Thymus (tissue), 11 donors: ENCODE results near the gene SWAP70. TPM values are rescaled to one million over a fixed set of nuclear protein-coding genes. Genes with fewer than 3 reads are reported as not detected.

ENCODE experiments used
- DNase-seq, 9 donors: peaks; one replicate each; pipeline ENCODE4 v3.0.0-alpha.2; 2013; ENCODE audit warnings: low spot score in 9 of 9, low read depth in 6 of 9, missing footprints in 1 of 9
- H3K27ac ChIP-seq, 2 donors: one replicate each; pipeline ENCODE4 v1.5.1; 2013; ENCODE audit warnings: control low read depth in 1 of 2, low read depth in 1 of 2, low read length in 1 of 2, mild to moderate bottlenecking in 1 of 2, moderate library complexity in 1 of 2
- H3K27me3 ChIP-seq, 2 donors: one replicate each; pipeline ENCODE4 v1.5.1; 2013; ENCODE audit warnings: low read length in 1 of 2; ENCODE audit not compliant: control insufficient read depth in 2 of 2, insufficient read depth in 1 of 2
- H3K36me3 ChIP-seq, 2 donors: one replicate each; pipeline ENCODE4 v1.5.1; 2013; ENCODE audit warnings: low read length in 1 of 2, mild to moderate bottlenecking in 1 of 2, moderate library complexity in 1 of 2; ENCODE audit not compliant: control insufficient read depth in 2 of 2, insufficient read depth in 2 of 2
- H3K4me1 ChIP-seq, 2 donors: one replicate each; pipeline ENCODE4 v1.5.1; 2013; ENCODE audit warnings: low read length in 2 of 2; ENCODE audit not compliant: control insufficient read depth in 2 of 2, insufficient read depth in 2 of 2
- H3K4me3 ChIP-seq, 2 donors: one replicate each; pipeline ENCODE4 v1.5.1; 2013; ENCODE audit warnings: low read length in 2 of 2, control low read depth in 1 of 2, mild to moderate bottlenecking in 1 of 2
- H3K9me3 ChIP-seq, 2 donors: one replicate each; pipeline ENCODE4 v1.5.1; 2013; ENCODE audit warnings: low read length in 1 of 2, mild to moderate bottlenecking in 1 of 2; ENCODE audit not compliant: control insufficient read depth in 2 of 2, insufficient read depth in 1 of 2
- WGBS: extraction: QIAGEN DNeasy Blood & Tissue Kit; methylation state at CpG from one replicate; pipeline ENCODE4 v1.1.7; 2013; 5-methylcytosine and 5-hydroxymethylcytosine counted together
- polyA plus RNA-seq: library from polyadenylated mRNA; stranded (reverse); fragments of 200-250 nt; gene quantifications from one replicate; pipeline ENCODE4 v1.2.3, GENCODE V29; 2013
- total RNA-seq: library from RNA; stranded (reverse); fragments of 120-200 nt; gene quantifications from one replicate; pipeline ENCODE4 v1.2.4, GENCODE V29; 2013
- donor health status: healthy.

The SWAP70 gene
- total and polyA plus RNA-seq, 2 donors: 12.0 to 17.8 TPM

DNA sequence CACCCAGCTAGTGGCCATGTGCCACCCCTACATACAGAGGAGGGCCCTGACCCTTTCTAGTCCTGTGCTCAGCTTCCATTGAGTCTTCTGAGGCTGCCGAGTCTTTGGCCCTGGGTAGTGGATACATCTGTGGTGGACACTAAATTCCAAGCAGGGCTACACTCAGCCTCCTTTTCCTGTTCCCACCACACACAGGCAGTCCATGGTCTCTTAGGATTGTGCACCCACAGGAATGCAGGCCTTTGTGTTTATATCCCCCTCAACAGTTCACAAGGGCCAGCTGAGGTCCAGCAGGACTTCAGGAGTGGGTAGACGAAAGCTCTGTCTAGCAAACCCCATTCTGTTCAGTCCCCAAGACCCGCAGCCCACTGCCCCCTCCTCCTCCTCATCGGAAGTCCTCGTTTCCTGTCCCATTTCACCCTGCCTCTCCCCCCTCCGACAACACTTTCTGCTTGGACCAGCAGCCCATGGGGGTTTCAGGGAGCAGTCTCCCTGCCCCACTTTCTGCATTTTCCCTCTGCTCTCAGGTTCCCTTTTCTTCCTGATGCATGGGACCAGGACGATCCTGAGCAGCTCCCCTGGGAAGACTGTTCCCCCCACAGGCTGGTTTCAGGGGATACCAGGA, 91.8 kb downstream of the SWAP70 start:
- DNase-seq: no peak
- Histone ChIP-seq H3K4me3 (no peak overlapping the region), H3K27me3 (peaks cover 0 to 6% of the 10 kb centered on the region in 2 donors), H3K9me3 (no peaks in the 10 kb centered on the region), H3K27ac (peak overlapping the region in 1 of 2 donors; percentile 31), H3K36me3 (no peaks in the 10 kb centered on the region), H3K4me1 (peaks cover 12 to 48% of the 10 kb centered on the region in 2 donors)
- WGBS: 31% methylated on average over 7 of the region's 7 CpGs

DNA sequence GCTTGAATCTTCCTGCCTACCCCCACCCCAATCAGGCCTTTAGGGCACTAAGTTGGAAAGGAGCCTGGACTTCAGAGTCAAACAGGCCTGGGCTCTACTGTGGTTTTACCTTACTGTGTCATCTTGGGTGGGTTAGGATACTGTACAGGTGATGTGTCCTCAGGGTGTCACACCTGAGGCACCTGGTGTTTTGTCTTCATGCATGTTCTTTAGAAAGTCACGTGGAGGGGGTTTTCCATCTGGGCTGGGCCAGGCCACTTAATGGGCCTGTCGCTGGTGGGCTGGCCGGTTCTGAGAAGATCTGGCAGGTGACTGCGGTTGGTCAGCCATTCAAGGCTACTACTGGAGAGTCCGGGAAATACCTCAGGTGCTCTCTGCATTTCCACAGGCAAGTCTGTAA, 92.6 kb downstream of the SWAP70 start:
- Histone ChIP-seq H3K4me1 (peaks cover 12 to 48% of the 10 kb centered on the region in 2 donors), H3K9me3 (no peaks in the 10 kb centered on the region), H3K27ac (peak overlapping the region in 1 of 2 donors; percentile 56), H3K4me3 (no peak overlapping the region), H3K27me3 (peaks cover 0 to 6% of the 10 kb centered on the region in 2 donors), H3K36me3 (no peaks in the 10 kb centered on the region)
- no peak for DNase-seq
- WGBS: 96% methylated on average over 5 of the region's 5 CpGs

DNA sequence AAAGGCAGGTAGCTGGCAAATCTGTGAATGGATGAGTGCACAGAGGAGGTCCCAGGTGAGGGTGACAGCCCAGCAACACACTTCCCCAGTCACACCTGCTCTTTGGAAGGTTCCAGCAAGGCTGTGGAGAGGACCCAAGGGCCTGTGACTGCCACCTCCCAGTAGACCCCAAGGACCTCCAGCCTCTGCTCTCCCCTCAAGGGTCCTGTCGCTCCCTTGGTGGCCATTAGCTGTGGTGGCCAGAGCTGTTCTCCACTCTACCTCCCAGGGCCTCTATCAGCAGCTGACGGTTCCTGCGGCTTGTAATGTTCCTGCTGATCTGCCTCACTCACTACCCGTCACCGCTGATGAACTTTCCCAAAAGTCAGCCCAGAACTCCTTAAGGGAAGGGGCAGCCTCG, 93.0 kb downstream of the SWAP70 start:
- peaks cover 12 to 48% of the 10 kb centered on the region in 2 donors for H3K4me1 ChIP-seq
- H3K27ac ChIP-seq: peak overlapping the region in 1 of 2 donors; percentile 56
- no peak for DNase-seq
- peaks cover 0 to 6% of the 10 kb centered on the region in 2 donors for H3K27me3 ChIP-seq
- H3K4me3 ChIP-seq: no peak overlapping the region
- H3K9me3 ChIP-seq: no peaks in the 10 kb centered on the region
- WGBS: 99% methylated on average over 6 of the region's 6 CpGs
- no peaks in the 10 kb centered on the region for H3K36me3 ChIP-seq

DNA sequence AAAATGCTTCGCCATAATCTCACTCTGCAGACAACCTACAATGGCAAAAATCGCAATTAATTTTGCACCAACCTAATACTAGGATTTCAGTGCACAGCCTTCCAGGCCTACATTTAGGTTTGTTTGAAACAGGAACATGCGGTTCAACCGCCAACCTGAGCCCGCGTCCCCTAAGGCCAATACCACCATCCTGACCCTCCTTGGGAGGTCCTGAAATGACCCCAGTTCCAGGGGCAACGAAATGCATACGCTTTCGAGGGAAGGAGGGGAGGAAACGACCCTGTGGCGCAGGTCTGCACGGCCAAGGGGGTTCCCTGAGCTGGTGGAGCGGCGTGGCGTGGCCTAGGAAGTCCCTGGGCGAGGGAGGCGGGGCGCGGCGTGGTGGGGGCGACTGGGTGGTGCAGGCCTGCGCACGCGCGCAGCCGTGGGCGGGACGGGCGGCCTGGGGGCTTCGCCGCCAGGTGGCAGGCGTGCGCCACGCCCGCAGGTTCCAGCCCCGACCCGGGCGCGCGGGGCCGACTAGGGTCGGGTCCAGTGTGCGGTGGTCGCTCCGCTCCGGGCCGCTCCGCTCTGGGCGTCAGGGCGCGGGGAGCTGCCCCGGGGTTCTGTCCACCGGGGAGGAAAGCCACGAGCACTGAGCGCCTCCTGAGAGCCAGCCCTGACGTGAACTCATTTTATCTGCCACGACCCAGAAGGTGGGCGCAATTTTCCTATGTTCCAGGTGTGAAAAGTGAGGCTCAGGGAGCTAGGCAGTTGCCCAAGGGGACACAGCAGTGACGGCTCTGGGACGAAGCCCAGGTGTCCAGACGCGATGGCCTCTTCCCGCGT, 94.1 kb downstream of the SWAP70 start:
- H3K27ac ChIP-seq: peak overlapping the region; percentile 41 to 57
- H3K27me3 ChIP-seq: peaks cover 0 to 6% of the 10 kb centered on the region in 2 donors
- DNase-seq: peak in 8 of 9 donors; percentile 73 to 92 (median 82)
- H3K36me3 ChIP-seq: no peaks in the 10 kb centered on the region
- 3% methylated on average over 64 of the region's 64 CpGs for WGBS
- H3K4me1 ChIP-seq: peaks cover 12 to 48% of the 10 kb centered on the region in 2 donors
- peak overlapping the region; percentile 74 to 83 for H3K4me3 ChIP-seq
- no peaks in the 10 kb centered on the region for H3K9me3 ChIP-seq

DNA sequence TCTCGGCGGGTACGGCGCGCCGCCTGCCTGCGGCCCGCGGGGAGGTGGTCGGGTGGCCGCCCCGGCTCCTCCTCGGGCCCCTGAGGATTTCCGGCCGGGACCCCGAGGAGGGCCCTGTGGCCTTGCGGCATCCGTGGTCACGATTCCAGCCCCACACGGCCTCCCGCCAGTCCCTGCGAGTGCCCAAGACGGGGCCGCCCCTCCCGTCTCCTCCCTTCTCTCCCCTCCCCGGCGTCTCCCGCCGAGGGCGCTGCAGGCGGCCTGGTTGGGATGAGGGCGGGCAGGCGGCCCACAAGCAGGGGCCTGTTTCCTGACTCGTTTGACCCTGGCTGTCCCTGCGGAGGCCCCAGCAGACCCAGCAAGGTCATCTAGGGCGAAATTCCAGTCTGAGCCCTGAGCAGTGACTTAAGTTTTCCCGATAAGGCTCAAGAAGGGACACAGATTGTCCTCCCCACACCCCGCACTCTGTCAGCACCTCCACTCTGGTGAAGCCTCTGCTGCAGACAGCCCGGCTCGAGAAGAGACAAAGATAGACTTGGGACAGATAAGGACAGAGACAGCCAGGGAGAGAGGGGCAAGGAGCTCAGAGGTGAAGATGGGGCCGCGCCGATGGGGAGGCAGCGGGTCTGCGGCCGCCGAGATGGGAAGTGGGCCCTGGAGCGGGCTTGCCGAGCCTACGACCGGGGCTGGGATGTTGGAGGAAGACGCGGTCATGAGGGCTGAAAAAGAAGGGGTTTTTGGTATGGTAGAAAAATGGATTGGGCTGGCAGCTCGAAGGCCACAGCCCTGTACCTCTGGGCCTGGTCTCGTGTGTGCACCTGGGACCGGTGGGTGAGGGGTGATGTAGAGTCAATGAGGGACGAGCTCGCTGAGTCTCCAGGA, 95.0 kb downstream of the SWAP70 start:
- peaks cover 0 to 6% of the 10 kb centered on the region in 2 donors for H3K27me3 ChIP-seq
- peak overlapping the region; percentile 74 to 83 for H3K4me3 ChIP-seq
- H3K27ac ChIP-seq: peak overlapping the region; percentile 55 to 64
- H3K4me1 ChIP-seq: peaks cover 12 to 48% of the 10 kb centered on the region in 2 donors
- H3K9me3 ChIP-seq: no peaks in the 10 kb centered on the region
- H3K36me3 ChIP-seq: no peaks in the 10 kb centered on the region
- WGBS: 24% methylated on average over 58 of the region's 58 CpGs
- peak in 3 of 9 donors; percentile 35 to 65 (median 39) for DNase-seq

DNA sequence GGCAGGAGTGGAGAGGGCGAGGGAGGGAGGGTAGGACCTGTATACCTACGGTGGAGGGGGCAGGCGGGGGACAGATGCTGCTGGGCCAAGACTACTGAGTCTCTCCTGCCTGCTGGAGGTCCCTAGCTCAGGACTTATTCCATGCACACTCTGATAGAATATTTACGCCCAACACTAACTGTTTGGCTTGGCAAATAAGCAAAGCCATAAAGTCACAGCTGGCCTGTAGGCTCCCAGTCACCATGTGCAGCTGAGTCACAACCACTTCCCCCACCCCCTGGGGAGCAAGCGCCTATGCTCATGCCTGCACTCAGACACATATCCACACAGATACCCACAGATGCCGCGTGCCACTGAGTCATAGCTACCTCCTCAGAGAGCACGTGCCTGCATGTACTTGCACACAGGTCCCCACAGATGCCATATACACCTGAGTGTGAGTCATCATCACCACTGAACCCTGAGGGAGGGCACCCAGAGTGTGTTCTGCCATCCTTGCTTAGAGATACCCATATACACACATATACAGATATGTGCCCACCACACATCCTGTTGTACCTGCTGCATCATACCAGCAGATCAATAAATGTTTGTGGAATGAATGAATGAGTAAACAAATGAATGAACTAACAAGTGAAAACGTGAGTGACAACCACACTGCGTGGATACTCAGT, 95.8 kb downstream of the SWAP70 start:
- peak in 4 of 9 donors; percentile 39 to 74 (median 46) for DNase-seq
- peaks cover 0 to 6% of the 10 kb centered on the region in 2 donors for H3K27me3 ChIP-seq
- no peaks in the 10 kb centered on the region for H3K36me3 ChIP-seq
- peaks cover 12 to 48% of the 10 kb centered on the region in 2 donors for H3K4me1 ChIP-seq
- peak overlapping the region; percentile 55 to 64 for H3K27ac ChIP-seq
- no peaks in the 10 kb centered on the region for H3K9me3 ChIP-seq
- 50% methylated on average over 10 of the region's 10 CpGs for WGBS
- no peak overlapping the region for H3K4me3 ChIP-seq

DNA sequence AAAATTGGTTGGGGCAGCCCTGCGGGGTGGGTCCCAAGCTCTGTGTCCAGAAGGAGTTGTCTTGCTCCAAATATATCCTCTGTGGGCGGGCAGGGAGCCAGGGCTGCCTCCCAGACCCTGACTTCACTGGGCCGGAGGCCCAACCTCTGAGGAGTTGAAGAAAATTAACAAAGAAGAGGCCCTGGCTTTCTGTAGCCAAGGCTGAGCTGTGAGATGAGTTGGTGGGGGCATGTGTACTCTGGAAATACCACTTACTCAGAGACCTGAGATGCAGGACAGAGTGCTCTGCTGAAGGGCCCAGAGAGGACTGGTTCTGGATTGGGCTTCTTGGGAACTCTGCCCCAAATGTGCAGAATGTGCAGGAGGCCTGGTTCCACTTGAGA, 96.3 kb downstream of the SWAP70 start:
- Histone ChIP-seq H3K27ac (peak overlapping the region in 1 of 2 donors; percentile 56), H3K36me3 (no peaks in the 10 kb centered on the region), H3K4me3 (no peak overlapping the region), H3K27me3 (peaks cover 0 to 6% of the 10 kb centered on the region in 2 donors), H3K9me3 (no peaks in the 10 kb centered on the region), H3K4me1 (peaks cover 12 to 45% of the 10 kb centered on the region in 2 donors)
- 94% methylated on average over 3 of the region's 3 CpGs for WGBS
- no peak for DNase-seq

DNA sequence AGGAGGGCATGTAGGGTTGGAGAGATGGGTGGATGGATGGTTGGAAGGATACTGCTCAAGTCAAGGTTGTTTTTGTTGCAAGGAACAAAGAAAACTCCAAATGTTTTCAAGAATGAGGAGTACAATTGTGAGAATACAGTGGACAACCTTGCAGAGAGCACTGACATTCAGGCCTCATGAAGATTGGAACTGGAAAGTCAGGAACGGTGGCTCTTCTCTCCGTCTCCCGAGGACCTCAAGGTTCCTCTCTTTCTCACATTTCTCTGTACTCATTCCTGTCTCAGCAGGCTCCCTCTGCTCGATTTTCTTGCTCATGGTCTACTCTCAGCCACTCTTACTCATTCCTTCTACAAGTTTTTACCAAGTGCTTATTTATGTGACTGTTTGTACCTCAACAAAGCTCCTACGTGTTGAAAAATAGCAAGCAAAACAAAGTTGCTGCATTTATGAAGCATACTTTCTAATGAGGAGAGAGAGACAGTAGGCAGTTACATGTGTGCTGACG, 97.6 kb downstream of the SWAP70 start:
- H3K4me3 ChIP-seq: no peak overlapping the region
- WGBS: 96% methylated on average over 6 of the region's 6 CpGs
- H3K27ac ChIP-seq: no peak overlapping the region
- H3K27me3 ChIP-seq: peaks cover 0 to 6% of the 10 kb centered on the region in 2 donors
- H3K36me3 ChIP-seq: no peaks in the 10 kb centered on the region
- no peak for DNase-seq
- peaks cover 12 to 35% of the 10 kb centered on the region in 2 donors for H3K4me1 ChIP-seq
- no peaks in the 10 kb centered on the region for H3K9me3 ChIP-seq
